PC-3 (cell line): Measurements from ENCODE around the gene ZNF277. TPM values are rescaled to one million over a fixed set of nuclear protein-coding genes. Genes with fewer than 3 reads are reported as not detected.
A peak's percentile ranks its signal among the peaks of the same experiment; 100 is the strongest.

Experiments
- ATAC-seq: fragments of 200-7000 bp; cut with Tn5 transposase; 2 replicates; pipeline ENCODE4 v1.9.1; 2020; ENCODE audit warnings: mild to moderate bottlenecking, moderate library complexity
- BruUV-seq: library from RNA; stranded (reverse); fragments of 400-500 nt; replicated peaks from 2 replicates; lab custom pipeline; 2021; lab: Mats Ljungman, UMichigan
- CTCF ChIA-PET: fragments of 300-600 bp; sonication (Branson Sonifier 250); formaldehyde crosslinking; loops from one replicate; lab custom pipeline; 2022; ENCODE audit warnings: antibody characterized with exemption; lab: Charles Lee
- POLR2A ChIA-PET: fragments of 300-600 bp; sonication (Branson Sonifier 250); formaldehyde crosslinking; loops from one replicate; lab custom pipeline; 2022; ENCODE audit warnings: antibody characterized with exemption; ENCODE audit not compliant: unreplicated experiment; lab: Charles Lee
- DNase-seq: peaks from one replicate; pipeline ENCODE4 v3.0.0-alpha.2; 2015
- H2AFZ ChIP-seq: fragments of 300-600 bp; sonication (generic); 2 replicates; pipeline ENCODE4 v1.6.0; 2016; ENCODE audit warnings: antibody characterized with exemption, low read length
- H3F3A ChIP-seq: fragments of 300-600 bp; sonication (generic); one replicate; pipeline ENCODE4 v1.6.0; 2017; ENCODE audit warnings: antibody characterized with exemption, low read length, control low read depth, mild to moderate bottlenecking; ENCODE audit not compliant: unreplicated experiment
- H3K27ac ChIP-seq: fragments of 300-600 bp; sonication (generic); 2 replicates; pipeline ENCODE4 v1.5.1; 2016; ENCODE audit warnings: mild to moderate bottlenecking, low read length
- H3K27me3 ChIP-seq: fragments of 300-600 bp; sonication (generic); 2 replicates; pipeline ENCODE4 v1.6.1; 2016; ENCODE audit warnings: low read length, mixed read lengths
- H3K36me3 ChIP-seq: fragments of 300-600 bp; sonication (generic); 2 replicates; pipeline ENCODE4 v1.6.1; 2016; ENCODE audit warnings: low read depth, mixed run types, low read length, mixed read lengths
- H3K4me1 ChIP-seq: fragments of 300-600 bp; sonication (generic); 2 replicates; pipeline ENCODE4 v1.5.1; 2016; ENCODE audit warnings: low read length; ENCODE audit not compliant: insufficient read depth
- H3K4me2 ChIP-seq: fragments of 300-600 bp; sonication (generic); 2 replicates; pipeline ENCODE4 v1.6.0; 2016; ENCODE audit warnings: low read length
- H3K4me3 ChIP-seq: fragments of 300-600 bp; sonication (generic); 2 replicates; pipeline ENCODE4 v1.5.1; 2016; ENCODE audit warnings: mild to moderate bottlenecking, low read length, mixed read lengths
- H3K79me2 ChIP-seq: fragments of 300-600 bp; sonication (generic); 2 replicates; pipeline ENCODE4 v1.6.1; 2017; ENCODE audit warnings: low read length, mixed read lengths
- H3K9ac ChIP-seq: fragments of 300-600 bp; sonication (generic); 2 replicates; pipeline ENCODE4 v1.6.0; 2016; ENCODE audit warnings: mild to moderate bottlenecking, low read length
- H3K9me2 ChIP-seq: fragments of 300-600 bp; sonication (generic); replicated peaks from 2 replicates; pipeline ENCODE4 v1.6.1; 2016; ENCODE audit warnings: mixed run types, low read length, mixed read lengths
- H3K9me3 ChIP-seq: fragments of 300-600 bp; sonication (generic); 2 replicates; pipeline ENCODE4 v1.6.1; 2016; ENCODE audit warnings: low read length, mixed read lengths
- H4K20me1 ChIP-seq: fragments of 300-600 bp; sonication (generic); 2 replicates; pipeline ENCODE4 v1.6.1; 2016; ENCODE audit warnings: low read length, mixed read lengths
- CTCF ChIP-seq: fragments of 300-600 bp; sonication (generic); conservative IDR thresholded peaks from 2 replicates; pipeline ENCODE4 v1.5.1; 2017; ENCODE audit warnings: antibody characterized with exemption, low read depth, mild to moderate bottlenecking, low read length
- EZH2 ChIP-seq: fragments of 300-600 bp; sonication (generic); IDR thresholded peaks from one replicate; pipeline ENCODE4 v1.6.1; 2017; ENCODE audit warnings: antibody characterized with exemption, mild to moderate bottlenecking, low read length; ENCODE audit not compliant: unreplicated experiment
- EZH2phosphoT487 ChIP-seq: fragments of 300-600 bp; sonication (generic); IDR thresholded peaks from 2 replicates; pipeline ENCODE4 v1.6.1; 2018; ENCODE audit warnings: mild to moderate bottlenecking, antibody characterized with exemption, low read length, borderline replicate concordance
- intact Hi-C: fragments of 100-400 bp; cut with micrococcal nuclease; formaldehyde crosslinking; loops from 2 replicates; pipeline ENCODE4 v1.9.0; 2023
- total RNA-seq: library from RNA; depleted of rRNA; stranded (reverse); fragments of >200 nt; gene quantifications from 2 replicates; pipeline ENCODE4 v1.2.3, GENCODE V29; 2014

ZNF277 gene
- total RNA-seq, 1 experiment from 2014 or later = 14.0 TPM

- CTCF ChIA-PET = no interaction called here
Observed at GRCh38 chr7:112226701-112227276, 20.3 kb downstream of the ZNF277 start.

GRCh38 chr7:112228632-112229031, 22.1 kb downstream of the ZNF277 start:
- Histone ChIP-seq H3K36me3 (no peaks in the 10 kb centered on the region), H3K4me2 (no peak overlapping the region), H2AFZ (no peak overlapping the region), H3K79me2 (peaks cover 27% of the 10 kb centered on the region), H3K4me3 (no peak overlapping the region), H3F3A (no peaks in the 10 kb centered on the region), H3K27ac (no peak overlapping the region), H3K9ac (no peak overlapping the region), H3K27me3 (no peaks in the 10 kb centered on the region), H3K4me1 (0 out of 2 replicates have a peak, but pooled peaks cover 3% of the 10 kb centered on the region), H4K20me1 (no peaks in the 10 kb centered on the region), H3K9me3 (no peaks in the 10 kb centered on the region), H3K9me2 (no peaks in the 10 kb centered on the region)
- ChIA-PET POLR2A (no interaction called here), CTCF (no interaction called here)
- no peak for TF ChIP-seq EZH2phosphoT487
- TF ChIP-seq EZH2 = no peak
- no peak for TF ChIP-seq CTCF
- ATAC-seq (no peak), DNase-seq (no peak)
- no TSS peak for BruUV-seq
- intact Hi-C loops = no loop called here

More at GRCh38 chr7:112226701-112227276, 20.3 kb downstream of the ZNF277 start:
- no peak for ATAC-seq
- H3K27me3 ChIP-seq = no peaks in the 10 kb centered on the region
- TF ChIP-seq EZH2phosphoT487 = no peak
- TF ChIP-seq CTCF = no peak
- no peak for TF ChIP-seq EZH2
- no peak overlapping the region for H3K27ac ChIP-seq
- no peak overlapping the region for H3K4me2 ChIP-seq
- no peak overlapping the region for H3K4me3 ChIP-seq
- intact Hi-C loops = no loop called here
- peak; percentile 26 for DNase-seq
- no TSS peak for BruUV-seq
- no peaks in the 10 kb centered on the region for H3F3A ChIP-seq
- H3K36me3 ChIP-seq = no peaks in the 10 kb centered on the region
- H3K9me2 ChIP-seq = no peaks in the 10 kb centered on the region
- peaks cover 31% of the 10 kb centered on the region for H3K79me2 ChIP-seq
- POLR2A ChIA-PET = no interaction called here
- no peaks in the 10 kb centered on the region for H4K20me1 ChIP-seq
- no peaks in the 10 kb centered on the region for H3K4me1 ChIP-seq
- H3K9me3 ChIP-seq = no peaks in the 10 kb centered on the region
- no peak overlapping the region for H2AFZ ChIP-seq
- H3K9ac ChIP-seq = no peak overlapping the region

GRCh38 chr7:112232212-112232978, 25.9 kb downstream of the ZNF277 start:
- Histone ChIP-seq H3K9me2 (no peaks in the 10 kb centered on the region), H3K4me2 (no peak overlapping the region), H3K9ac (no peak overlapping the region), H3F3A (no peaks in the 10 kb centered on the region), H3K9me3 (no peaks in the 10 kb centered on the region), H3K79me2 (peaks cover 33% of the 10 kb centered on the region), H3K27ac (no peak overlapping the region), H4K20me1 (no peaks in the 10 kb centered on the region), H2AFZ (no peak overlapping the region), H3K4me3 (no peak overlapping the region), H3K27me3 (no peaks in the 10 kb centered on the region), H3K4me1 (peaks cover 21% of the 10 kb centered on the region), H3K36me3 (no peaks in the 10 kb centered on the region)
- POLR2A ChIA-PET = no interaction called here
- DNase-seq (no peak), ATAC-seq (no peak)
- BruUV-seq = no TSS peak
- intact Hi-C loops = no loop called here
- CTCF ChIA-PET = no interaction called here
- no peak for TF ChIP-seq EZH2
- no peak for TF ChIP-seq CTCF
- TF ChIP-seq EZH2phosphoT487 = no peak
